Stimulated activated CD8-positive, alpha-beta memory T cell treated with anti-CD3 and anti-CD28 coated beads, Interleukin-4, amount 100 ng/mL, for 48 hours (primary cell): ENCODE results near the gene NBAS.
"Not testable (repeated sequence)": the region's sequence is repeated elsewhere in the genome, so short reads cannot be mapped to it uniquely, and the experiment has no call there.

Source experiments
- DNase-seq: peaks from one replicate; pipeline ENCODE4 v3.0.0-alpha.2; 2020

Gene NBAS

DNA sequence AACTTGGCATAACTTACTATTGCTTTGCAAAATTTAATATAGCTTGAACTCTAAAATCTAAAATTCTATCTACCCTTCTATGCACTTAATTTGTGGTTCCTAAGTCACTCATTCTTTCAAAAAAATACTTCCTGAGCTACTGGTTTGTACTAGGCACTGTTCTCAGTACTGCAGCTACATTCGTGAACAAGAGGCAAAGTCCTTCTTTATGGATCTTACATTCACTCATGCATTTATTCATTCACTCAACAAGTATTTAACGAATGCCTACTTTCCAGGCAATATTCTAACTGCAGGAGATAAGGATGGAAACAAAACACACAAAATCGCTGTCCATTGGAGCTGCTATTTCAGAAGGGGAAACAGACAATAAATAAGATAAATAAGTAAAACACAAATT is 104.8 kb downstream of the NBAS start:
- DNase-seq = no peak

DNA sequence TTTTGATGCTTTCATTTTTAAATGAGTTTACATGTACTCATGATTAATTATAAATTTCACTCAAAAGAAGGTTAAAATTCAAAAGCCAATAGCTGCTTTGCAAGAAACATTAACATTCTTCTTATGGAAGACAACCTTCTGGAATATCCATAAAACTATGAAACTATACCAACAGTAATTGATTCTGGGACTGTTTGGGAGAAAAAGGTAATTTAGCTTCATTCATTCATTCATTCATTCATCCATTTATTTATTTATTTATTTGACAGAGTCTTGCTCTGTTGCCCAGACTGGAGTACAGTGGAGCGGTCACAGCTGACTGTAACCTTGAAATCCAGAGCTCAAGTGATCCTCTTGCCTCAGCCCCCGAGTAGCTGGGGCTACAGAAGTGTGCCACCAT is 110.3 kb downstream of the NBAS start:
- no peak for DNase-seq

DNA sequence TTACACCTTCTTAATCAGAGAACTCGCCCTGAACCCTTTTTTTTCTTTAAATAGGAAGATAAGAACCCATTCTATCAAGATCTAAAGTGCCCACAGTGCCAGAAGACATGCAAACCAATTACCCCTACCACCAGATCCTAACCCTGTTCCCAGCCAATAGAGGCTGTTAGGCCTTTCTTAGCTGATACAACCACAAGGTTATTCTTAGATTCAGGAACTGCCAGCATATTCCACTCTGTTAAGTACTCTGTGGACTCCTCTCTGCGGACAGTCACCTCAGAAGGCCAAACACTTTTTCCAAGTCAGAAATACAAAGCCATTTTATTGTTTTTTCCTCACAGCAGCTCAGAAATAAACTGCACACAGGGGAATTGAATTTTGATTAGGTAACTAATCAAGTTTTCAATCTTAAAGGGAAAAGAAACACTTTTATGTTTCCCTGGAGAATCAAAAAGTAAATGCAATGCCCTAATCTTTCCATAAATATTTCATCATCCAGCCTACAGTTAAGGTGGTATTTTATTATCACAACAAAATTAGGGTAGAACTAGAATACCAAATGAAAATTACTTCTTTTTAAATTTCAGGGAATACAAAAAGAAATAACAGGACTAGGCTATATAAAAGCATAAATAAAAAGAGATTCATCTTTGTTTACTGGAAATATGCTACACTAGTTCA is 111.4 kb downstream of the NBAS start:
- DNase-seq = no peak

DNA sequence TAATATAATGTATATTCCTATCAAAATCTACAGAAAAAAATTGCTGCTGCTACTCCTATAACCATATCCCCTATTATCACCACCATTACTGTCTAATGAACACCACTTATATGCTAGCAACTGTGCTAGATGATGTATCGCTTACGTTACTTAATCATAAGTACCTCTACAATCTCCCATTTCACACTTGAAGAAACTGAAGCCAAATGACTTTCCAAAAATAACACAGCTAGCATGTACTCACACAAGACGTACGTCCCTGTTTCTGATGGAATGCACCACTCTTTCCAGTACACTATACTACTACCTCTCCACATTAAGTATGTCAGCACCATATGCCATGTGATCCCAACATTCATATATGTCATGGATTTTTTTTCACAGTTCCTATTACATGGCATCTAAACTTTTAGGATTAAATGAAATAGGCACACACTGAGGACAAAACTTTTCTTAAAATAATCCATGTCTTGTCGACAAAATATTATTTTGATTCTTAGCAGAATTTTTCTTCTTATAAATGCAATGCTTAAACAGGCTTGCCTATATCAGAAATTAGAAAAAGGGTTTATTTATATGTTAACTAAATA is 112.8 kb downstream of the NBAS start:
- DNase-seq = no peak

DNA sequence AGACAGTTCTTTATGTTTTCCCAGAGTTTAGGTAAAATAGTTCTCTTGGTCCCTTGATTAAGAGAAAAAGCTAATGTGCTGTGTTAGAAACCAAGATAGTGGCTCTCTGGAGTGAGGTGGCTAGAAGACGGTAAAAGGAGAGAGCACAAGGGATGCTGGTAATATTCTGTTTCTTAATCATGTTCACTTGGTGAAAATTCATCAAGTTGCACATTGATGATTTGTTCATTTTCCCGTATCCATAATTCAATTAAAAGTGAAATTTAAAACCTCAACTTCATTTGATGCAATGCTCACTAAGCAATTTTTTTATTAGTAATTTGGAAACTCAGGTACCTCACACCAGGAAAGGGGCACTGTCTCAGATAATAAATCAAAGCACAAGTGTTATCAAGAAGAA is 113.8 kb downstream of the NBAS start:
- DNase-seq = no peak

DNA sequence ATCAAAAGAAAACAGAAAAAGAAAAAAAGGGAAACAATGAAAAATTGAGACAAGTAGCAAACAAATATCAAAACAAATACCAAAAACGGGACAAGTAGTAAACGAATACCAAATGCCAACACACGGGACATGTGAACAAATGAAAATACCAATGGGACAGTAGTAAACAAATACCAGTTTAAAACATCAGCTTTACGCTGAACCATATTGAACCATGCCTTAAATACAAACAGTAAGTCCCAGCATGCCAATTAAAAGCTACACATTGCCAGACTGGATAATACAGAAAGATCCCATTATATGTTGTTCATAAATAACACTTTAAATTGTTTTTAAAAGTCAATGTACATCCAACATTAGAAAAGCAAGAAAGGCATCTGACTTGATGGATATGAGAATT is 114.2 kb downstream of the NBAS start:
- DNase-seq = no peak

DNA sequence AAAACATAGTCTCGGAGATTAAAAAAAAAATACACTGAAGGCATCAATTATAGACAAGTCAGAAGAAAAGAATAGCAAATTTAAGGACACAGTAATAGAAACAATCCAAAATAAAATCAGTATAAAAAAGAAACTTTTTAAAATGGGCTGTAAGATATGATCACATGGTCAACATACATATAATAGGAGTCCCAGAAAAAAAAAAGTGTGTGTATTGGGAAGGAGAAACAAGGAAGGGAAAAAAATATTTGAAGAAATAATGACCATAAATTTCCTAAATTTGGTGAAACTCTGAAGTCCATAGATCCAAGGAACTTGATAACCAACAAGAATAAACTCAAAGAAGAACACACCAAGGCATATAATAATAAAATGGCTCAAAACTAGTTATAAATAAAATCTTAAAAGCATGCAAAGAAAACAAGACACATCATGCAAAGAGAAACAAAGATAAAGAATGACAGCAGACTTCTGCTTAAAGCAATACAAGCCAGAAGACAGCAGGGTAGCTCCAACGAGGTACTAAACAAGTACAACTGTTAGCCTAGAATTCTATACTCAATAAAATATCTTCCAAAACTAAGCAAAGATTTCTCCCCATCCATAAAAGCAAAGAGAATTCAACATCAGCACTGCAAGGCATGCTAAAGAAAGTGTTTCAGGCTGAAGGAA is 115.1 kb downstream of the NBAS start:
- DNase-seq = no peak

DNA sequence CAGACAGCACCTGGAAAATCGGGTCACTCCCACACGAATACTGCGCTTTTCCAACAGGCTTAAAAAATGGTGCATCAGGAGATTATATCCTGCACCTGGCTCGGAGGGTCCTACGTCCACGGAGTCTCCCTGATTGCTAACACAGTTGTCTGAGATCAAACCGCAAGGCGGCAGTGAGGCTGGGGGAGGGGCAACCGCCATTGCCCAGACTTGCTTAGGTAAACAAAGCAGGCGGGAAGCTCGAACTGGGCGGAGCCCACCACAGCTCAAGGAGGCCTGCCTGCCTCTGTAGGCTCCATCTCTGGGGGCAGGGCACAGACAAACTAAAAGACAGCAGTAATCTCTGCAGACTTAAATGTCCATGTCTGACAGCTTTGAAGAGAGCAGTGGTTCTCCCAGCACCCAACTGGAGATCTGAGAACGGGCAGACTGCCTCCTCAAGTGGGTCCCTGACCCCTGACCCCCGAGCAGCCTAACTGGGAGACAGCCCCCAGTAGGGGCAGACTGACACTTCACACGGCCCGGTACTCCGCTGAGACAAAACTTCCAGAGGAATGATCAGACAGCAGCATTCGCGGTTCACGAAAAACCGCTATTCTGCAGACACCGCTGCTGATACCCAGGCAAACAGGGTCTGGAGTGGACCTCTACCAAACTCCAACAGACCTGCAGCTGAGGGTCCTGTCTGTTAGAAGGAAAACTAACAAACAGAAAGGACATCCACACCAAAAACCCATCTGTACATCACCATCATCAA is 121.2 kb downstream of the NBAS start:
- DNase-seq = not testable (repeated sequence)

DNA sequence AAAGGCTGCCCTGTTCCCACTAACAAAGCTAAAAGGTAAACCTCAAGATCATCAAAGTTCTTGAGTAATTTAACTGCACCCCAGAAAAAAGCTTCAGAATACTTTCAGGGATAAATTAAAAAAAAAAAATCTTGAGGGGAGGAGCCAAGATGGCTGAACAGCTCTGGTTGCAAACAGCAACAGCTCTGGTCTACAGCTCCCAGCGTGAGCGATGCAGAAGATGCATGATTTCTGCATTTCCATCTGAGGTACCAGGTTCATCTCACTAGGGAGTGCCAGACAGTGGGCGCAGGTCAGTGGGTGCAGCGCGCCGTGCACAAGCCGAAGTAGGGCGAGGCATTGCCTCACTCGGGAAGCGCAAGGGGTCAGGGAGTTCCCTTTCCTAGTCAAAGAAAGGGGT is 121.8 kb downstream of the NBAS start:
- not testable (repeated sequence) for DNase-seq

DNA sequence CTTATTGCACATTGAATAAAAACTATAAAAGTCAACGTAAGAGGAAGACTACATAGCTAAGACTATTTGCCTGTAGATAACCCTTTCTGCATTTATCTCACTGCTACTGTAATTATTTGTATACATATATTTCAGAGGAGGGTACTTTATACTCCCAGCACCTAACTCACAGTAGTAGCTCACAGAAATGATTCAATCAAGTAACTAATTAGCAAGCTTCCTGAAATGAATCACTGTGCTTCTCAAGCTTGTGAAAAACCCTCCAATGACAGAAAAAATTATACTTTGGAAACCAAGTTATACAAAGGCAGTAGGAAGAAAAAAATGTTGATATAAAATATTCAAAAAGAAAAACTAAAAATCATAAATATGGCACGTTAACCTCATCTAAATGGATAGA is 124.9 kb downstream of the NBAS start:
- no peak for DNase-seq

DNA sequence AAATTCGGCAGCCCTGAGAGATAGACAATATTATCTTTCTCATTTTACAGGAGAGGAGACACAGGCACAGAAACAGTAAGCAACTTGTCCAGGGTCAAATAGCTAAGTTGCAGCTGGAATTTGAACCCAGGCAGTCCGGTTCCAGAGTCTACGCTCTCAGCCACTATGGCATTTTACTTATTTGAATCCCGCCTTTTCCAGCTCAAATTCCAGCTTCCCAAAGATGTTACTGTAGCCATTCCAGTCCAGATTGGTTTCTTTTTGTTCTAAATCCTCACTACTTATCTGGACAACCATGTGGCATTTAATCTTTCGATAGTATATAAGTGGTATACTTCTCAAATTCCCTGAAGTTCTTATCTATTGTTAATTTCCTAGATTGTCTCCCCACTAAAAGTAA is 125.7 kb downstream of the NBAS start:
- DNase-seq = no peak

DNA sequence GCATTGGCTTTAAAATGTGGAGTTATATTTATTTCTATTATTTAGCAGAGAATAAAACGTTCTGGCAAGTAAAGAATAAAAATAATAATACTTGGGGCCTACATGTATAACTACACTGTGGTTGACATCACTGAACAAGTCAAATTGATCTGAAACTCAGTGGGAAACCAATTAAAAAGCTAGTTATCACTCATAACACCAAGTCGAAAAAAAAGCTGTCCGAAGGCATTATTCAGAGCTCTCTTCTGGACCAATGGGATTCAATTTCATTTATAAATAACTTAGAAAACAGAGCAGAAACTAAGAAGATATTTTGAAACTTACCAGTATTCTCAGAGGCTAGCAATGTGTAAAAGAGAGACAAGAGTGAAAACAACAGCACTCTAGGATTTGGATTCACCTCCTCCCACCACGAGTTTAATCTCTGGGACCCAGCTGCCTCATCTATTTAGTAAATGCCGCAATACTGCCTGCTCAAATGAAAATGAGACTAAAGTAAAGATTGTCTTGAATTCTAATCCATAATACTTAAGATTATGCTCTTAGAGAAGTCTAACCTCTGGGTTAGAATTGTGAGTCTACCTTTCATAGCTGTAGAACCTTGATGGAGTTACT is 128.4 kb downstream of the NBAS start:
- DNase-seq = no peak

DNA sequence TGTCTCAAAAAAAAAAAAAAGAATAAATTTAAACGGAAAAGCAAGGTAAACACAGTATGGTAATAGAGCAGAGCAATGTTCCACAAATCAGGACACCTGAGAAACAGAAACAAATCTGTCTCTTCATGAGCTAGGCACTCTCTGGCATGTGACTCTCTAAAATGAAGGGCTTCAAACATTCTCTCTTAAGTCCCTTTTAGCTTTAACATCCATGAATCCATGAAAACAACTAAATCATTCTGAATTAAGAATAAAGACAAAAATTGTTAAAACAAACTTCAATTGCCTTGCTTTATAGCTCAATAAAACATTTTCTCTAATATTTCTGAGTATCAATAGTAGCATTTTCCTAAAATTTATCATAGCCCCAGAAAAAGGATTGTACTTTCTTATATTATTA is 132.1 kb downstream of the NBAS start:
- DNase-seq = no peak

DNA sequence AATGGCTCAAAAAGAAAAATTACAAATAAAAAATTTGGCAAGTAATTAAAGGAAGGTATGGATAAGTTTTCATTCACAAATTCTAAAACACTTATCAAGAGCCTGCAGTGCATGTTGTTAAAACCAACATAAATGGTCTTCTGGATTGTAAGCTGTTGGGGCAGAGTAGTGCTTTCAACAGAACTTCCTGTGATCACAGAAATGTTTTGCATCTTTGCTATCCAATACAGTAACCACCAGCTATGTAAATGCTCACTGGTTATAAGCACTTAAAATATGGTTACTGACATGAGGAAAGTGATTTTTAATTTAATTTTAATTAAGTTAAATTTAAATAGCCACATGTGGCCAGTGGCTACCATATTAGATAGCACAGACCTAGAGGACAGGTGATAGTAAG is 133.1 kb downstream of the NBAS start:
- no peak for DNase-seq

DNA sequence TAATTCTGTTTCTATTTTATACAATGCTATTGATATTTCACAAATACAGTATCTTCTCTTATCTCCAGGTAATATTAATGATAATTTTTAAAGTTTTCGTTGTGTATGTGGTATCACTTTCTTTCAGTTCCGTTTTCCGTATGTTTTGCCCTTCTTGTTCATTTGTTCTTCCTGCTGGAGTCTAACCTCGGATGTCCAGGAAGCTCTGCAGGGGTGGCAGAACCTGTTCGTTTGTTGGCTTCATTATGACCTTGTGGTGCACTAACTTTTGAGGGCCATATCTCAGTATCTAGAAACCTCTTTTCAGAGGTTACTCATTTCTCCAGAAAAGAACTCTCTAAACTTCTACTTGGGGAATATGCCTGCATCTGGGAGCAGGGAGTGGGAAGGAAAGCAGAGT is 134.5 kb downstream of the NBAS start:
- no peak for DNase-seq

DNA sequence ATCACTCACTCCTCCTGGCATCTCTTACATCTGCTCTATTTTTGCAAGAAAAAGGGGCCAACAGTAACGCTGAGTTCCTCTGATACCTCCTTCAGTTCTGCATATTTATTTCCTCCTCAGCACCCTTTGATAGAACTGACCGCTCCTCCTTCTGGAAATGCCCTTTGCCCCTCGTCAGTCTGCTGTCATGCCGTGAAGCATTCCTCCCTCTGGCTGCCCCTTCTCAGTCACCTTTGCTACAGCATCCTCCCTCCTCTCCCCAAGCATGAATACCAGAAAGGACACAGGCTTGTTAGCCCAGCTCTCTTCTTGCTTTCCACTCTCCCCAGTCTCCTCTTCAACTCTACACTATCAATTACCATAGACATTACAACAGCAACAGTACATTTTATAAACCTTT is 135.4 kb downstream of the NBAS start:
- no peak for DNase-seq

DNA sequence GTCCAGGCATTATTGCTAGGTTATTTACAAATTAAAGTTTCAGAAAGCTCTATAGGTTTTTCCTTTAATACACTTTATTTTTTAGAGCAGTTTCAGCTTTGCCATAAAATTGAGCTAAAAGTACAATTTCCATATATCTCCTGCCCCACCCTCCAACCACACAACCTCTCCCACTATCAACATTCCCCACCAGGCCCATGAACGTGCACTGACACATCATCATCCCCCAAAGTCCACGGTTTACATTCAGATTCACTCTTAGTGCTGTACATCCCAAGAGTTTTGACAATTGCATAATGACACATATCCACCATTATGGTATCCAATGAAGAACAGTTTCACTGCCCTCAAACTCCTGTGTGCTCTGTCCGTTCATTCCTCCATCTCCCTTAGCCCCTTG is 139.4 kb downstream of the NBAS start:
- DNase-seq = no peak

DNA sequence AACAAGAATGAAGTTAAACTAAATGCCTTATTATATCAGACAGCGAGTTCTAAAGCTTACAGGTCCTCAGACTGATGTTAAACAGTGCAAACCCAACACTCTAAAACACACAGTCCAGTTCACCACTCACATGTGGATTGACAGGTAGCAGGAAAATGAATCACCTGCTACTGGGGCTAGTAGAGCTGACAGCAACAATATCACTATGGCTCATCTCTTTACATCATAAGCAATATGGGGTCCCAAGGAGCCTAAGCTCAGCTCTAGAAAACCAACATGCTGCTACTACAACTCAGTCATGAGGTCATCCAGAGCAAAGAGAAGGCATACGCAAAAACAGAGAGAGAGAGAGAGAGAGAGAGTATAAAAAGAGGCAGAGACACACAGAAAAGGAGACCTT is 145.4 kb downstream of the NBAS start:
- DNase-seq = no peak

DNA sequence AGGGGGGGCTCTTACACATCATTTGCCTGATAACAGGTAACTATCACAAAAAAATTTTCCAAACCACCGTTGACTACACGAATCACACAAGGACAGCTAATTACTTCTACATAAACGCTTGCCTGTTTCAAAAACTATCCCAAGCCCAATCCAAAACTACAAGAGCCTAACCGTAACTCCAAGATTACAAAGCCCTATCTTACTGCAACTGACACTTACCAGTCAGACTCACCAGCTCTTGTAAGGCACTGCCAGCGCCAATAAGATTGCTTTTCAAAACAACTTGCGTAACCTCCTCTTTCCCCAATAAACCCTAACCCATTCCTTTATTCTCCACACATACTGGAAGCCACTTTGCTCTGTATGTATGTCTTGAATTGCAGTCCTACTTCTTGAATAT is 148.4 kb downstream of the NBAS start:
- DNase-seq = no peak

DNA sequence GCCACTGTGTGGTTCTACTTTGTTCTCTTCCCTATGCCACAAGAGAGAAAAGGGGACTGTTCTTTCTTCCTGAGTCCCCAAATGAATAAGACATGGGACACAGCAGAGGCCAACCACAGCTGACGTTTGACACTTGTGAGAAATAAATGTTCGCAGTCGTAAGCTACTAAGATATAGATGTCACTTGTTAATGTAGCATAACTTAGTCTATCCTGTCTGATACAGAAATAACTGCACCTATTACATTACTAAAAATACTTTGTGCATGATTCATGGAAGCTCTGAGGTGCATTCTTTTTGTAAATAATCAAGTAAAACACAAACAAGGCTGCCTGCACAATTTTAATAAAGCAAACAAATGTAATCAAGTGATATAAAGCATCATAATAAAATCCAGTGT is 148.8 kb downstream of the NBAS start:
- DNase-seq = no peak

DNA sequence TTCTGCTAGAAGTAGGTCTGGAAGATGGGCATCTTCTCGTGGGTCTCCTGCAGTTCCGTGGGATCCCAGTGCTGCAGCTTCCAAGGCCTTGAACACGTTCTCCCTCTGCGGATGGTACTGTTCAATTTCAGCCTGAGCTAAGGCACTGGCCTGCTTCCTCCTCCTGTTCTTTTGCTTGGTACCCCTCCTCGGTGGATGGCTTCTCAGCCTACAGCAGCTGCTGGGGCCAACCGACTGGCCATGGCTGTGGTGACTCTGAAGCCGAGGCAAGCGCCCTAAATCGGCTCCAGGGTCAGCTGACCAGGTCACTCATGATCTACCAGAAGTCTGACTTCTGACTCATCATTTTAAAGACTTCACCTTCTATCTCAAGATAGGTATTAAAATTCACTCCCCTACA is 150.2 kb downstream of the NBAS start:
- DNase-seq = no peak

DNA sequence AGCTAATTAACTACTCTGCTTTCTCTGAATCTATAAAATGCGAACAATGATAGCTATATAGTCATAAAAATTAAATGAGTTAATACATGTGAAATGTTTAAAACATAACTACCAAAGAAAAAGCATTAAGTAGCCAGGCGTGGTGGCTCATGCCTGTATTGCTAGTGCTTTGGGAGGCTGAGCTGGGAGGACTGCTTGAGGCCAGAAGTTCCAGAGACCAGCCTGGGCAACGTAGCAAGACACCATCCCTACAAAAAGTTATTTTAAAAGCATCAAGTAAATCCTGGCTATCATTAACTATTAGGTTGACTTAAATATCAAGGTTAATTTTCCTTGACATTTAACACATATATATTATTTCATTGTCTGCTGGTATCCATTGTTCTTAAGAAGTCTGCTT is 152.4 kb downstream of the NBAS start:
- no peak for DNase-seq

DNA sequence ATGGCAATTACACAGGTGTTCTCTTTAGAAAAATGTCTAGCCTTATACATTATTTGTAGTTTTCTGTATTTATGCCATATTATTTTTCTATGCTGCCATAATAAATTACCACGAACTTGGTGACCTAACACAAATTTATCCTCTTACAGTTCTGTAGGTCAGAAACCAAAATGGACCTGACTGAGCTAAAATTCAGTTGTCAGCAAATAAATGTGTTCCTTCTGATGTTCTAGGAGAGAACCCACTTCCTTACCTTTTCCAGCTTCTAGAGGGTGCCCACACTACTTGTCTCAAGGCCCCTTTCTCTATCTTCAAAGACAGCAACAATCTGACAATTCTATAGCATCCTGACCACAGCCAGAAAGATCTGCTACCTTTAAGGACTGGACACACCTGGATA is 153.5 kb downstream of the NBAS start:
- no peak for DNase-seq

DNA sequence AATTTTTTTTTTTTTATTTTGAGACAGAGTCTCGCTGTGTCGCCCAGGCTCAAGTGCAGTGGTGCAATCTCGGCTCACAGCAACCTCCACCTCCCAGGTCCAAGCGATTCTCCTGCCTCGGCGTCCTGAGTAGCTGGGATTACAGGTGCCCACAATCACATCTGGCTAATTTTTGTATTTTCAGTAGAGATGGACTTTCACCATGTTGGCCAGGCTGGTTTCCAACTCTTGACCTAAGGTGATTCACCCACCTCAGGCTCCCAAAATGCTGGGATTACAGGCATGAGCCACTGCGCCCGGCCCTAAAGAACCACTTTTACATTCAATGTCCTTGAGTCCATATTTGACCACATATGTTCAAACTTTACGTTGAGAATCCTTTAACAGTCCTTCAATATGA is 156.6 kb downstream of the NBAS start:
- not testable (repeated sequence) for DNase-seq
